Activated CD4-positive, alpha-beta memory T cell treated with anti-CD3 and anti-CD28 coated beads, Interleukin-2, amount 10 ng/mL, durations not matched to agents 7 days and 5 days (primary cell): ENCODE data around the gene IFITM10. TPM values are rescaled to one million over a fixed set of nuclear protein-coding genes. Genes with fewer than 3 reads are reported as not detected.
A peak's percentile ranks its signal among the peaks of the same experiment; 100 is the strongest.

Source experiments
- CTCF ChIA-PET: fragments of 350-600 bp; sonication (Branson Sonifier 250); formaldehyde crosslinking; loops from one replicate; lab custom pipeline; 2021; ENCODE audit warnings: antibody characterized with exemption, inconsistent platforms; lab: Charles Lee
- POLR2A ChIA-PET: fragments of 350-600 bp; sonication (Branson Sonifier 250); formaldehyde crosslinking; loops from one replicate; lab custom pipeline; 2021; ENCODE audit warnings: antibody characterized with exemption; lab: Charles Lee
- DNase-seq: peaks from one replicate; pipeline ENCODE4 v3.0.0-alpha.2; 2020
- H3K27ac Mint-ChIP-seq: one replicate; pipeline ENCODE4 v1.8.0; 2021; ENCODE audit warnings: mild to moderate bottlenecking, mixed read lengths
- H3K27me3 Mint-ChIP-seq: one replicate; pipeline ENCODE4 v1.8.0; 2021; ENCODE audit warnings: mixed read lengths
- H3K36me3 Mint-ChIP-seq: one replicate; pipeline ENCODE4 v1.8.0; 2021; ENCODE audit warnings: low read depth, mixed read lengths
- H3K4me1 Mint-ChIP-seq: one replicate; pipeline ENCODE4 v1.8.0; 2021; ENCODE audit warnings: mixed read lengths
- H3K4me3 Mint-ChIP-seq: one replicate; pipeline ENCODE4 v1.8.0; 2021; ENCODE audit warnings: mild to moderate bottlenecking, mixed read lengths
- H3K9me3 Mint-ChIP-seq: one replicate; pipeline ENCODE4 v1.8.0; 2021; ENCODE audit warnings: mixed read lengths
- total RNA-seq, 2 experiments: library from RNA; stranded (reverse); gene quantifications; one replicate each; pipeline ENCODE4 v1.2.3, GENCODE V29; 2021

Gene IFITM10
- total RNA-seq, 2 experiments from 2014 or later, result 0.70 to 1.3 TPM

DNA sequence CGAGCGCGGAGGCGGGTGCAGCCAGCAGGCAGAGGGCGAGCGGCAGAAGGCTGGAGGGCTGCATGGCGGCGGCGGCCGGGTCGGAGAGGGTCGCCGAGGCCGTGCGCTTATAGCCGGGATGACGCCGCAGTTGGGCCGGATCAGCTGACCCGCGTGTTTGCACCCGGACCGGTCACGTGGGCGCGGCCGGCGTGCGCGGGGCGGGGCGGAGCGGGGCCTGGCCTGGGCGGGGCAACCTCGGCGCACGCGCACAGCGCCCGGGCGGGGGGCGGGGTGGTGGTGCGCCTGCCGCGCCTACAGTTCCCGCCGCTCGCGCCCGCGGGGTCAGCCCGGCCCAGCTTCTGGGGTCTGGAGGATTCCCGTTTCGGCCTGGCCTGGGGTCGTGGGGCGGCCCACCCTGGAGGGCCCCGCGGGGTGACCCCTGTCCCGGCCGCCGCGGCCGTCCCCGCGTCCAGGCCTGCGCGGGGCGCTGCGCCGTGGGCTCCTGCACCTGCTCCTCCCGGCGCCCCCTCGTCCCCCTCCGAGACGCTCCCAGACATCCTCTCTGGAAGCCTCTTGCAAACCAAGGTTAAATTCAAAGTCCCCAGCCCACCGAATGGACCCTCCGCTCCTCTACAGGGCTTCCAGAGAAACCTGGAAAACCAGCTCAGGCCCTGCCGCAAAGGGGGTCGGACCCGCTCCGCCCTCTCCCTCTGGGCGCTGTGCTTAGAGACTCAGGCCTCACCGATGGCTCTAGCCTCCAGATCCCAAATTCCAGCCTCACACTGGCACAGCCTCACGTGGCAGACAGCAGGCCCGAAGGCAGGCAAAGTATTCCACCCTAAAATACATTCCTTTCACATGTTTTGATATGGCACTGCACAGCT, 13.6 kb upstream of the IFITM10 start, which contains the start of gene CTSD:
Gene CTSD, minus strand, starts transcription at position 132 of the 866 bp plus-strand sequence. Its CDS starts 68 bp downstream, at position 64.
- no peaks in the 10 kb centered on the region for H3K27me3 Mint-ChIP-seq
- peaks cover 46% of the 10 kb centered on the region for H3K4me1 Mint-ChIP-seq

DNA sequence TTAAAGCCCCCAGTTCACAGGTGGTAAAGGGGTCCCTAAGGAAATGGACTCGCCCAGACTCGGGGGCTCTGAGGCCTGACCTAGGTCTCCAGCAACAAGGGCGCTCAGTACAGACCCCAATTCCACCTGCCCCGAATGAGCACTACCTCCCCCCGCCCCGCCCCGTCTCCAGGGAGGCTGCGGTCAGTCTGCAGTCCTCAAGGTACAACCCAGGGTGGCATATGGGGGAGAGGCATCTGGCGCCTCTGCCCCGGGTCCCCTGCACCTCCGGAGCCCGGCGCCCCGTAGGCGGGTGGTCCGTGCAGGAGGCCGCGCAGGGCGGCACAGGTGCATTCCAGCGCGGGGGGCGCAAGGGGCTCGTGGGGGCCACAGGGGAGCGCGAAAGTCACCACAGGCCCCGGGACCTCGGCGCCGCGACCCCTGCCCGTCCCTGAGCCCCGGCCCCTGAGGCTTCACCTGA, 13.0 kb upstream of the IFITM10 start:
- ChIA-PET CTCF (interaction anchor here (1.7 kb wide), 1 partner anchor 69 kb away, joined by 8 read pairs; no protein-coding TSS in a partner anchor), POLR2A (interaction anchor here (1.3 to 2.4 kb wide), 2 partner anchors 10 to 11 kb away, joined by 4 to 10 read pairs; no protein-coding TSS in a partner anchor)
- no peak for DNase-seq
- no peaks in the 10 kb centered on the region for H3K27me3 Mint-ChIP-seq
- peaks cover 46% of the 10 kb centered on the region for H3K4me1 Mint-ChIP-seq
- H3K36me3 Mint-ChIP-seq, result peaks cover 8% of the 10 kb centered on the region
- no peaks in the 10 kb centered on the region for H3K9me3 Mint-ChIP-seq
- peak overlapping the region; percentile 66 for H3K4me3 Mint-ChIP-seq
- H3K27ac Mint-ChIP-seq, result no peak overlapping the region

More for the DNA sequence above, 13.6 kb upstream of the IFITM10 start, which contains the start of gene CTSD:
- Mint-ChIP-seq H3K27ac (peak within 1 kb of the TSS; percentile 78), H3K36me3 (peaks cover 3% of the 10 kb centered on the region), H3K4me3 (peak within 1 kb of the TSS; percentile 84), H3K9me3 (no peaks in the 10 kb centered on the region)
- ChIA-PET CTCF (interaction anchor here (1.3 to 1.7 kb wide), 2 partner anchors 9 to 70 kb away, joined by 5 to 8 read pairs; no protein-coding TSS in a partner anchor), POLR2A (interaction anchor here (1.3 to 2.4 kb wide), 2 partner anchors 9 to 11 kb away, joined by 4 to 10 read pairs; no protein-coding TSS in a partner anchor)
- DNase-seq, result peak; percentile 93

DNA sequence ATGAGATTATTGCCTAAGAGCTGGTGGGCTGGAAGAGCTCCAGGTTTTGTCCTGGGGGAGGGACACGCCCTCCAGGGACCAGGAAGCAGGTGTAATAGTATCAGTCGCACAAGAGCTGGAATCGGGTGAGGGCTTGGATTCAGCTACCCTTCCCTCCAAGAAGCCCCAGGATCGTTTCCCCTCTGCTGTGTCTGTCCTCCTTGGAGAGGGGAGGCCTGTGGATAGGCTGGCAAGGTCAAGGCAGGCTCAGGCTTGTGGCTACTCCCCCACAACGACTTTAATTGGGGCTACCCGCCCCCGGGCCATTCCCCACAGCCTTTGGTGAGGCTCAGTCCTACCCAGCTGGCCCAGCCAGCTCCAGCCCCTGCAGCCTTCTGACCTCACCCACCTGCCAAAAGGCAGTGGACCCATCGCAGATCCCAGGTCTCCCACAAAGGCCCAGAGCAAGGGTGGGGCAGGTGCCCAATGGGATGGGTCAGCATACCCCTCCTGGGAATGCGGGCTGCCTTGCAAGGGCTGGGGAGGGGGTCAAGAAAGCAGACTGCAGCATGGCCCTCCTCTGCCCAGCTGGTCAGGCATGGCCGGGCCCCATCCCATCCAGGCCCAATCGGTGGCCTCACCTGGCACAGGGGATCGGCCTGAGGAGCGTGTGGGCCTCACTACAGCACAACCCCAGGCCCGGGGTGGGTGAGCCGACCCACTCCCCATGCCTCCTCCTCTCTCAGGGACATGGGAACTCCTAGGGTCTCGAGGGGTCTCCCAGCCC, 12.3 kb upstream of the IFITM10 start:
- ChIA-PET POLR2A (interaction anchor here (0.9 to 2.4 kb wide), 3 partner anchors 10 to 91 kb away, joined by 3 to 10 read pairs (median 6); partner anchors contain the start of gene IFITM10), CTCF (no interaction called here)
- Mint-ChIP-seq H3K4me1 (peaks cover 45% of the 10 kb centered on the region), H3K36me3 (peaks cover 10% of the 10 kb centered on the region), H3K27me3 (no peaks in the 10 kb centered on the region), H3K4me3 (peak overlapping the region; percentile 66), H3K9me3 (no peaks in the 10 kb centered on the region), H3K27ac (peak overlapping the region; percentile 67)
- no peak for DNase-seq

DNA sequence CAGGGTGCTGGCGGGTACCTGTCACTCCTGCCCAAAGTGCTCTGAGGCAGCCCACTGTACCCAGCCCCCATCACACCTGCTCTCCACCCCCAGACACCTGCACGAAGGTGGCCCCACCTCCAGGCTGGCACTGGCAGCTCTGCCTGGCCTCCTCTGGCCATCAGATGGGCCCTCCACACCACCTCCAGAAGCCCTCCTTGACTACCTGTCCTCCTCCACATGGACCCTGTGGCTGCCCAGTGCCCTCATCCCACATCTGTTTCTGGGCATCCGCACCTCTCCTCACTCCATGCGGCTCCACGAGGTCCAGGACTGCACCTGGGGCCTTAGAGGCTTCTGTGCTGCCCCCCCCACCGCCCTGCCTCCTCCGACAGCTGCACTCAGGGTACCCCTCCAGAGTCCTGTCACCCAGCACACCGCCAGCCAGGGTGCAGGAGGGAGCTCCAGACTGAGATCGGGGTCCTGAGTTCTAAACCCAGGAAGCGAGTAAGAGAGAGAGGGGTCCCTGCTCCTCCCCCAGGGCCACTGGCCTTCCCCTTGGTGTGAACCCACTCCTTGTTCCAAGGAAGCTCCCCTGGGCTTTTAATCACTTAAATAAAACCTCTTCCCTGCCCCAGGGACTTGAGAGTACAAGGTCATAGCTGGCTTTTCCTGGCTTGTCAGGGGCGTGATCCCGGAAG, 11.6 kb upstream of the IFITM10 start:
- Mint-ChIP-seq H3K9me3 (no peaks in the 10 kb centered on the region), H3K4me1 (peaks cover 51% of the 10 kb centered on the region), H3K27me3 (no peaks in the 10 kb centered on the region), H3K27ac (peak overlapping the region; percentile 67), H3K4me3 (peak overlapping the region; percentile 66), H3K36me3 (peaks cover 17% of the 10 kb centered on the region)
- DNase-seq, result no peak
- CTCF ChIA-PET, result no interaction called here
- POLR2A ChIA-PET, result interaction anchor here (0.9 to 1.0 kb wide), 2 partner anchors 11 to 92 kb away, joined by 3 to 6 read pairs; partner anchors contain the start of gene IFITM10

DNA sequence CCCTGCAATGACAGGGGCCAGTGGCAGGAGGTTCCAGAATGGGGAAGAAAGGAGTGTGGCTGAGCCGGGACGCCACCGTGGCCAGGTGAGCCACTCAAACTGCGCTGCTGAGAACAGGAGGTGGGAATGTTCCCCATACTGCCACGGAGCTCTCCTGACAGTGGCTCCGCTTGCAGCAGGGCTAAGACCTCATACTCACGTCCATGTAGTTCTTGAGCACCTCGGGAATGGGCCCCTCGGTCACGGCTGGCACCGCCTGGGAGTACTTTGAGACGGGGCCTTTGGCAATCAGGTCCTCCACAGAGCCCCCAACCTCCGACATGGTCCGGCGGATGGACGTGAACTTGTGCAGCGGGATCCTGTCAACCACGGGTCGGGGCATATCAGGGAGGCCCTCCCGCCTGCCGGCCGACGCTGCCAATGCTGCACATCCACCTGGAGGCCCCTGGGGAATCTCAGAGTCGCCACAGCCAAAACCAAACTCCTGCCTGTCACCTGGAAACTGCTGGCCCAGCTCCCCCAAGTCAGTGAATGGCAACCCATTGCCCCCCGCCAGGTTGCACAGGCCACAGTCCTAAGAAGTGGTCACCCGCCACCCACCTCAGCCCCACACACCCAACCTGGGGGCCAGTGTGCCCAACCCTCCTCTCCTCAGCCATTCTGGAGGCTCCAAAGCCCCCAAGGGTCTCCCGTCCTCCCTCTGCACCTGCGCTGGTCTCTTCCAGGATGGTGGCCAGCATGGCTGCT, 10.9 kb upstream of the IFITM10 start:
- peaks cover 24% of the 10 kb centered on the region for H3K36me3 Mint-ChIP-seq
- CTCF ChIA-PET, result no interaction called here
- no peaks in the 10 kb centered on the region for H3K27me3 Mint-ChIP-seq
- no peak overlapping the region for H3K4me3 Mint-ChIP-seq
- POLR2A ChIA-PET, result no interaction called here
- peaks cover 59% of the 10 kb centered on the region for H3K4me1 Mint-ChIP-seq
- H3K9me3 Mint-ChIP-seq, result no peaks in the 10 kb centered on the region
- DNase-seq, result no peak
- H3K27ac Mint-ChIP-seq, result peak overlapping the region; percentile 14

DNA sequence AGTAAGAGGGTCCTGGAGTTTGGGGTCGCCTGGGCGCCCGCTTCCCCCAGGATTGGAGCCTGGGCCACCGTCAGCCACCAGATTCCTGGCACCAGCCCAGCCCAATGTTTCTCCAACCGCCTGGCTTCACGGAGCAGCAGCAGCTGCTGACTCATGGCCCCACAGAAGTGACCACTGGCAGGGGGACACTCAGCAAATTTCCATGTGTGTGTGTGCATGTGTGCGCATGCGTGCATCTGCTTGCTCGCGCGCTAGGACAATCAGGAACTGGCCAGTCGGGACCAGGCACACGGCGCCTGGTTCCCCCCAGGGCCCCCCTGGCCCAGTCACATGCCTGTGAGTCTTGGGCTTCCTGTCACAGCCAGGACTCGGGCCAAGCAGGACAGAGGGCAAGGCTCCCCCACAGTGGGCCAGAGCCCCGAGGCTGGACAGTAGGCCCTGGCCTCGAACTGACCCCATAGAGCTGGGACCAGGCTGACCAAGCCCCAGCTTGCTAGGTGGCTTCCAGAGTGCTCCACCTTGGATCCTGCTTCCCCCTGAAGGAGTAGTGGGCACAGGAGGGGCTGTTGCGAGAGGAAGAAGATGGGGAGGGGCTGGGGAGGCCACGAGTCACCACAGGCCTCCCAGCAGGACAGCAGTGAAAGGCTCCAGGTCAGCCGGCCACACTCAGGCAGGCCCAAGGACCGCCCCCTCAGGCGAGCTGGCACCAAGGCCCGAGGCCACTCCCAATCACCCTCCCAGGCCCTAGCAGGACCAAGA, 10.1 kb upstream of the IFITM10 start:
- peaks cover 66% of the 10 kb centered on the region for H3K4me1 Mint-ChIP-seq
- H3K27me3 Mint-ChIP-seq, result no peaks in the 10 kb centered on the region
- H3K36me3 Mint-ChIP-seq, result peaks cover 31% of the 10 kb centered on the region
- no peak overlapping the region for H3K4me3 Mint-ChIP-seq
- ChIA-PET CTCF (no interaction called here), POLR2A (no interaction called here)
- no peak overlapping the region for H3K27ac Mint-ChIP-seq
- no peaks in the 10 kb centered on the region for H3K9me3 Mint-ChIP-seq
- no peak for DNase-seq

DNA sequence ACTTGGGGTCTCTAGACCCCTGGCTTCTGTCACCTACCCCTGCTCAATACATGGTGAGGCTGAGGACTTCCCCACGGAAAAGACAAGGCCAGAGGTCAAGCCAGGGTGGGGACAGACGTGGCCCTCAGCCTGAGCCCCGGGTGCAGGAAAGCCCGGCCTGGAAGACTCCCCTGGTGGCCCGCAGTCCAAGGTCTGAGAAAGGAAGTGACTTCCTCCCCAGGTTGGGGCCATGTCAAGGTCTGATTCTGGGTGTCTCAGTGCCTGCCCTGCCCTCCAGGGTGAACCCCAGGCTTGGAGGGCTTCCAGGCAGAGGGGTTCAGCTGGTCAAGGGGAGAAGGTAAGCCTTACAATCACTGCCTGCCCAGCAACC, 9.4 kb upstream of the IFITM10 start:
- Mint-ChIP-seq H3K4me1 (peaks cover 73% of the 10 kb centered on the region), H3K27ac (peak overlapping the region; percentile 56), H3K36me3 (peaks cover 36% of the 10 kb centered on the region), H3K9me3 (no peaks in the 10 kb centered on the region), H3K4me3 (no peak overlapping the region), H3K27me3 (no peaks in the 10 kb centered on the region)
- POLR2A ChIA-PET, result no interaction called here
- CTCF ChIA-PET, result no interaction called here
- DNase-seq, result no peak

DNA sequence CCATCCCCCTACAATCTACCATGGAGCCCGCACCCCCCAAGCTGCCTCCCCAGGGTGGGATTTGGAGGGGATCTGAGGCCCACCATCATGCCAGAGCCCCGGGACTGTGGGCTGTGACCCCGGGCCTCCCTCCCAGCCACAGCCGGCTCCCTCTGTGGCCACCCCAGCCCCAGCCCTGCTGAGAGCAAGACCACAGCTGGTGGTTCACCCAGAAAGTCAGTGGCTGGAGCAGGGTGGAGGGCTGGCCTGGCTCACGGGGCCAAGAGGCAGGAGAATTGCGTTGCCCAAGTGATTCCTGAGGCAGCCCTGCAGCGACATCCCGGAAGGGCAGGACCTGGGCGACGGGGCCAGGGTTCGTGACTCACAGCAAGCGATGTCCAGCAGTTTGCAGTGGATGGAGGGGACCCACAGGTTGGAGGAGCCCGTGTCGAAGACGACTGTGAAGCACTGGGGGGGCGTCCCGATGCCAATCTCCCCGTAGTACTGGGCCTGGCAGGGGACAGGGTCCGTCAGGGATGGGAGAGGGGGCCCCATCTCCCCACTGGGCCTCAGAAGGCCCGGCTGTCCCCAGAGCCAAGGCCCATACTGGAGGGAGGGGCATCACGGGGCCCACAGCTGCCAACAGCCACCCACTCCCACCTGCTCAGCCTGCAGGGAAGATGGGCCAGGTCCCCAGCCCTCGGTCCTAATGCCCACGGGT, 8.9 kb upstream of the IFITM10 start:
- Mint-ChIP-seq H3K4me1 (peaks cover 72% of the 10 kb centered on the region), H3K27ac (peak overlapping the region; percentile 90), H3K4me3 (peak overlapping the region; percentile 60), H3K9me3 (no peaks in the 10 kb centered on the region), H3K27me3 (no peaks in the 10 kb centered on the region), H3K36me3 (peaks cover 38% of the 10 kb centered on the region)
- ChIA-PET POLR2A (no interaction called here), CTCF (no interaction called here)
- no peak for DNase-seq

DNA sequence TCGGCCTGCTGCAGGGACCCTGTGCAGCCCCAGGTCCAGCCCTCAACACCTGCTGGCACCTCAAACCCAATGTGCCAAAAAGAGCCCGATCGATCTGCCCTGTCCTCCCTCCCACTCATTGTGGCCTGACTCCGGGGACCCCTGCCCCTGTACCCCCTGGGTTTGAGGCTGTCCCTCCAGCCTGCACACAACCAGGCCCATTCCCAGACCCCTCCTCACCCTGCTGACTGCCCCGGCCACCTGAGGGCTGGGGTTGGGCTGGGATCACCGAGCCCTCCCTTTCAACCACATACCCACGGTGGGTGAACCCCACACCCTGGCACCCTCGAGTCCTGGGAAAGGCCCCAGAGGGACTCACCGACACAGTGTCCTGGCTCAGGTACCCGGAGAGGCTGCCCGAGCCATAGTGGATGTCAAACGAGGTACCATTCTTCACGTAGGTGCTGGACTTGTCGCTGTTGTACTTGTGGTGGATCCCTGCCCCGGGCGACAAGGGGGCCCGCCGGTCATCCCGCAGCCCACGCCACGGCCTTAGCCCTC, 8.3 kb upstream of the IFITM10 start:
- no peak for DNase-seq
- ChIA-PET POLR2A (interaction anchor here (1.7 kb wide), 1 partner anchor 14 kb away, joined by 9 read pairs; no protein-coding TSS in a partner anchor), CTCF (interaction anchor here (1.0 to 2.6 kb wide), 2 partner anchors 15 to 65 kb away, joined by 4 to 8 read pairs; no protein-coding TSS in a partner anchor)
- Mint-ChIP-seq H3K9me3 (no peaks in the 10 kb centered on the region), H3K27me3 (no peaks in the 10 kb centered on the region), H3K4me3 (peak overlapping the region; percentile 60), H3K4me1 (peaks cover 70% of the 10 kb centered on the region), H3K36me3 (peaks cover 38% of the 10 kb centered on the region), H3K27ac (peak overlapping the region; percentile 90)

DNA sequence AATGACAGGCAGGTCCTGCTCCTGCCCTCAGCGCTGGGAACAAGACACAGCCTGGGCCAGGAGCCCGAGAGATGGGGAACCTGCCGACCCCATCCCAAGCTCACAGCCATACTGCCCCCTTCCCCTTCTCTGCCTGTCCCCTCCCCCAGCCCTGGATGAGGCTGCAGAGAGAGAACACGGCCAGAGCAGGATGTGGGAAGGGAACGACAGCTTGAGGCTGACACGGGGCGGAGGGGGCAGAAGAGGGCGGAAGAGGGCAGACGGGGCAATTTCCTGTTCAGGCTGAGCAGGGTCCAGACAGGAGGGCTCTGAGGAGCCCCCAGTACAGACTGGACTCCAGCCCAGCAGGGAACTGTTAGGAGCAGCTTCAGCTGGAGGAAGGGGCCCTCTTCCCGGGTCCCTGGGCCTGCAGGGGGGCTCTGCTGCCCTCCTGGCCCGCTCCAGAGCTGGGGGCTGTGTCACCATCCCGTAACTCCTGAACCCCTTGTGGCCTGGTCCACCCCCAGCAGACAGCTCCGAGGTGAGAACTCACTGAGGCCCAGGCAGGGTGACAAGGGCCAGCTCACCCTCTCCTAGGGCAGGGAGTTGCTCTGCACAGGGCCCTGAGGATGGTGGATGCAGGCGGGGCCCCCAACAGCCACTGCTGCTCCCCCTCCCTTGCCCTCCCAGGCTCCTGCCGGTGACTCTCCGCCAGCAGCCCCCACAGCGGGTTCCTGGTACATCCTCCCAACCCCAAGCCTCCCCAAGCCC, 7.6 kb upstream of the IFITM10 start:
- ChIA-PET POLR2A (interaction anchor here (0.8 to 1.7 kb wide), 3 partner anchors 15 to 393 kb away, joined by 3 to 9 read pairs (median 3); no protein-coding TSS in a partner anchor), CTCF (interaction anchor here (1.0 to 2.6 kb wide), 2 partner anchors 15 to 64 kb away, joined by 4 to 8 read pairs; no protein-coding TSS in a partner anchor)
- Mint-ChIP-seq H3K9me3 (no peaks in the 10 kb centered on the region), H3K4me3 (peak overlapping the region; percentile 60), H3K27me3 (no peaks in the 10 kb centered on the region), H3K27ac (peak overlapping the region; percentile 90), H3K36me3 (peaks cover 40% of the 10 kb centered on the region), H3K4me1 (peaks cover 73% of the 10 kb centered on the region)
- DNase-seq, result peak; percentile 79
